K562 (cell line): Measurements from ENCODE around the gene TXNIP. TPM values are rescaled to one million over a fixed set of nuclear protein-coding genes. Genes with fewer than 3 reads are reported as not detected.
A peak's percentile ranks its signal among the peaks of the same experiment; 100 is the strongest.

Experiments used
- ATAC-seq: fragments of 200-7000 bp; cut with Tn5 transposase; 3 replicates; pipeline ENCODE4 v1.9.1; 2020; ENCODE audit warnings: moderate library complexity
- BruUV-seq: library from RNA; stranded (reverse); fragments of 400-500 nt; replicated peaks from 2 replicates; lab custom pipeline; 2021; lab: Mats Ljungman, UMichigan
- CTCF ChIA-PET: fragments of 300-600 bp; formaldehyde crosslinking; extraction: SDS; loops from one replicate; lab custom pipeline; 2021; ENCODE audit warnings: low intra/inter-chr PET ratio; lab: Yijun Ruan, JAX
- POLR2A ChIA-PET: fragments of 300-600, 350-650 bp; sonication (Branson Sonifier 250); formaldehyde crosslinking; extraction: SDS; loops from one replicate; lab custom pipeline; 2021; ENCODE audit warnings: antibody characterized with exemption, inconsistent platforms; lab: Yijun Ruan, JAX
- DNase-seq, 4 experiments: peaks; one replicate each; pipeline versions ENCODE4 v3.0.0 to v3.0.0-alpha.2; 2011 to 2018; ENCODE audit warnings: low spot score in 3 of 4, mixed read lengths in 3 of 4; ENCODE audit errors: extremely low read depth in 1 of 4
- FAIRE-seq: peaks from 2 replicates; lab custom pipeline; 2011; peaks lifted over from hg19 to GRCh38; lab: Jason Lieb, UNC
- H2AFZ ChIP-seq: 2 replicates; pipeline ENCODE4 v1.6.0; 2011; ENCODE audit warnings: low read depth, low read length, control low read depth, inconsistent platforms
- H3K27ac ChIP-seq: fragments of 200-600 bp; 3 replicates; pipeline ENCODE4 v1.8.0; 2011; ENCODE audit warnings: low read depth, mild to moderate bottlenecking, control low read depth, inconsistent platforms, low read length, moderate library complexity, mixed read lengths; ENCODE audit errors: extremely low read depth
- H3K27me3 ChIP-seq, 2 experiments: fragments of 300-600 bp in 1 of 2; 2 replicates in 1 of 2; 3 replicates in 1 of 2; pipeline versions ENCODE4 v1.6.0 to v1.8.0; 2011; ENCODE audit warnings: inconsistent platforms in 2 of 2, low read length in 2 of 2, mild to moderate bottlenecking in 1 of 2, mixed read lengths in 1 of 2, moderate library complexity in 1 of 2; ENCODE audit not compliant: control insufficient read depth in 2 of 2, insufficient read depth in 2 of 2
- H3K36me3 ChIP-seq: fragments of 300-600 bp; 3 replicates; pipeline ENCODE4 v1.8.0; 2011; ENCODE audit warnings: mild to moderate bottlenecking, low read length, inconsistent platforms; ENCODE audit not compliant: control insufficient read depth, insufficient read depth
- H3K4me1 ChIP-seq, 2 experiments: fragments of 200-600 bp in 1 of 2; replicated peaks in 1 of 2; 2 replicates in 1 of 2; 3 replicates in 1 of 2; pipeline versions ENCODE4 v1.5.1 to v1.8.0; 2011; ENCODE audit warnings: inconsistent platforms in 2 of 2, low read length in 2 of 2, mild to moderate bottlenecking in 1 of 2, mixed read lengths in 1 of 2, moderate library complexity in 1 of 2; ENCODE audit not compliant: control insufficient read depth in 2 of 2, insufficient read depth in 2 of 2
- H3K4me2 ChIP-seq: 2 replicates; pipeline ENCODE4 v1.6.1; 2011; ENCODE audit warnings: low read length, control low read depth, inconsistent platforms, mixed read lengths; ENCODE audit not compliant: insufficient read depth
- H3K4me3 ChIP-seq: fragments of 200-600 bp; sonication (generic), shearing (Covaris generic); 2 replicates; pipeline ENCODE4 v1.5.1; 2016; ENCODE audit warnings: control low read depth, inconsistent platforms
- H3K79me2 ChIP-seq: fragments of 200-600 bp; 3 replicates; pipeline ENCODE4 v1.8.0; 2011; ENCODE audit warnings: low read length, inconsistent platforms; ENCODE audit not compliant: control insufficient read depth, insufficient read depth
- H3K9ac ChIP-seq, 2 experiments: 2 replicates each; pipeline versions ENCODE4 v1.6.0 to v1.6.1; 2011; ENCODE audit warnings: low read depth in 2 of 2, low read length in 2 of 2, control low read depth in 1 of 2, inconsistent platforms in 1 of 2, mild to moderate bottlenecking in 1 of 2, mixed read lengths in 1 of 2; ENCODE audit not compliant: insufficient read depth in 1 of 2
- H3K9me1 ChIP-seq: one replicate; pipeline ENCODE4 v1.6.0; 2011; ENCODE audit warnings: inconsistent platforms, mild to moderate bottlenecking, low read length, moderate library complexity; ENCODE audit not compliant: control insufficient read depth, insufficient read depth
- H3K9me3 ChIP-seq: replicated peaks from 2 replicates; pipeline ENCODE4 v1.5.1; 2011; ENCODE audit warnings: low read depth, low read length, inconsistent platforms; ENCODE audit not compliant: control insufficient read depth, insufficient read depth
- H4K20me1 ChIP-seq: replicated peaks from 2 replicates; pipeline ENCODE4 v1.6.1; 2011; ENCODE audit warnings: low read length, inconsistent platforms, mixed read lengths; ENCODE audit not compliant: control insufficient read depth, insufficient read depth
- CCNT2 ChIP-seq: IDR thresholded peaks from 2 replicates; pipeline ENCODE4 v1.6.1; 2011; ENCODE audit warnings: borderline replicate concordance, low read depth, mild to moderate bottlenecking, moderate library complexity, mixed read lengths, low read length; ENCODE audit not compliant: insufficient read length; ENCODE audit errors: extremely low read depth
- CTBP1 ChIP-seq: fragments of 450-650 bp; IDR thresholded peaks from 2 replicates; pipeline ENCODE4 v1.6.1; 2016; ENCODE audit warnings: borderline replicate concordance
- DPF2 ChIP-seq: fragments of 450-650 bp; IDR thresholded peaks from 2 replicates; pipeline ENCODE4 v1.6.1; 2016
- HNRNPUL1 ChIP-seq: fragments of 200-400 bp; formaldehyde crosslinking; IDR thresholded peaks from 2 replicates; pipeline ENCODE4 v1.6.1; 2017; ENCODE audit warnings: low read length
- LEF1 ChIP-seq: fragments of 450-650 bp; IDR thresholded peaks from 2 replicates; pipeline ENCODE4 v1.6.1; 2016; ENCODE audit warnings: mild to moderate bottlenecking
- NFATC3 ChIP-seq: fragments of 450-650 bp; IDR thresholded peaks from 2 replicates; pipeline ENCODE4 v1.6.1; 2017; ENCODE audit warnings: mild to moderate bottlenecking
- NR1H2 ChIP-seq: sonication (generic); formaldehyde crosslinking; IDR thresholded peaks from 2 replicates; pipeline ENCODE4 v1.4.0; 2020; ENCODE audit warnings: mild to moderate bottlenecking, missing genetic modification reagents
- RCOR1 ChIP-seq, 2 experiments: IDR thresholded peaks; 2 replicates each; pipeline ENCODE4 v1.6.1; 2012; ENCODE audit warnings: low read depth in 2 of 2, low read length in 2 of 2, borderline replicate concordance in 1 of 2, improper control_type of control experiment in 1 of 2
- ZNF668 ChIP-seq: fragments of 250-450 bp; sonication (Bioruptor Pico); IDR thresholded peaks from 2 replicates; pipeline ENCODE4 v1.8.0; 2022; ENCODE audit warnings: mild to moderate bottlenecking, inconsistent platforms
- WGBS: fragments of 100-300 bp; shearing (Covaris generic); methylation state at CpG from one replicate; pipeline ENCODE4 v1.1.6; 2016; ENCODE audit warnings: low coverage, mixed read lengths; ENCODE audit not compliant: insufficient coverage; ENCODE audit errors: missing lambda C conversion rate; 5-methylcytosine and 5-hydroxymethylcytosine counted together
- in situ Hi-C: fragments of 300-500 bp; cut with MboI; formaldehyde crosslinking; loops from 4 replicates; pipeline ENCODE4 v1.15.0; 2018; ENCODE audit warnings: inconsistent platforms, mixed read lengths
- intact Hi-C: fragments of 100-400 bp; cut with micrococcal nuclease; formaldehyde crosslinking; loops from 2 replicates; pipeline ENCODE4 v1.14.2; 2022
- polyA plus RNA-seq, 8 experiments: library from polyadenylated mRNA; depleted of rRNA in 4 of 8; stranded (reverse) in 5 of 8; unstranded in 3 of 8; fragments of >200 nt; fragmentation: Nextera tagmentation in 2 of 8; fragmentation: Illumina TruSeq in 1 of 8; extraction: Ambion mirVana in 2 of 8; extraction: Trizol in 1 of 8; gene quantifications; 2 replicates each; pipeline versions ENCODE4 v1.2.1 to v1.2.3, GENCODE V29; 2011 to 2014; ENCODE audit warnings: inconsistent platforms in 1 of 8, missing spikeins in 1 of 8
- total RNA-seq, 7 experiments: library from RNA; depleted of rRNA in 6 of 7; stranded (reverse); fragments of >200 nt in 6 of 7; fragmentation: Illumina TruSeq in 2 of 7; extraction: Trizol in 2 of 7; gene quantifications; 2 replicates each; pipeline versions ENCODE4 v1.2.1 to v1.2.3, GENCODE V29; 2011 to 2021; ENCODE audit warnings: low replicate concordance in 1 of 7
- TF ChIP-seq, protein P1 (sequence below), 2 experiments: IDR thresholded peaks in 1 of 2; conservative IDR thresholded peaks in 1 of 2; 2 replicates each; pipeline ENCODE4 v1.6.1; 2016; ENCODE audit warnings: low read depth in 2 of 2, mild to moderate bottlenecking in 1 of 2, missing compliant biosample characterization in 1 of 2, missing genetic modification characterization in 1 of 2, moderate library complexity in 1 of 2
- TF ChIP-seq, protein P2 (sequence below): sonication (generic); formaldehyde crosslinking; IDR thresholded peaks from 2 replicates; pipeline ENCODE4 v1.8.0; 2022; ENCODE audit warnings: missing genetic modification reagents, mild to moderate bottlenecking, borderline replicate concordance
- TF ChIP-seq, protein P3 (sequence below): fragments of 250-450 bp; sonication (Bioruptor Pico); IDR thresholded peaks from 2 replicates; pipeline ENCODE4 v1.8.0; 2021; ENCODE audit warnings: moderate library complexity, mild to moderate bottlenecking, inconsistent platforms
- TF ChIP-seq, protein P4 (sequence below): fragments of 450-650 bp; IDR thresholded peaks from 2 replicates; pipeline ENCODE4 v1.6.1; 2017; ENCODE audit warnings: antibody characterized with exemption, mild to moderate bottlenecking

TXNIP gene
- total and polyA plus RNA-seq, 9 of the 15 experiments (the other 6 are each of a cell fraction or from before 2014, with no cell fraction given) = 120 to 499 (median 257) TPM

DNA sequence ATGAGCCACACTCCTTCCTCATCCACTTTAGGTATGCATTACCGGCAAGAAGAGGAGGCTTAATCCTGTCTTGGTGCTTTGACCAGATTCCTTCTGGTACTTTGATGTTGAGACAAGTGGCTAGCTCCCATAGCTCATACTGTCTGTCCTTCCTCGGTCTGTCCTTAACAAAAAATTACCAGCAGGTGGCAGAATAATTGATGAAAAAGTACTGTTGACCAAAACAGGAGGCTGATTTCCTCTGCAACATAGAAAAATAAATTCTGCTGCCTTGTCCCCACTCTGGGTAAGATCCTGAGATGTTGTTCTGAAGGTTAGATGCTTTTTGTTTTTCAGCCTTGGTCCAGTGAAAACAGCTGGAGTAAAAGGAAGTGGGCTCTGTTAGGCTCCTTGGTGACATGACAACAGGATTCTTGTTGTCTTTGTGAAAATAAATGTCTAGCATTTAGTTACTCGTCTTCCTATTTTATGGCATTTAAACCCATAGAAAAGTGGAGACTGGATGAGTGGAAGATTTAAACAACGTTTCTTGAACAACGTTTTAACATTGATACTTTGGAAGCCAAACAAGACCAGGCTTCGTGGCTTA is 36.3 kb upstream of the TXNIP start:
- Histone ChIP-seq H3K4me3 (no peak overlapping the region), H3K9me3 (no peaks in the 10 kb centered on the region), H3K4me1 (peaks cover 5 to 8% of the 10 kb centered on the region in 2 experiments; a peak in 3 of 5 replicates), H4K20me1 (no peaks in the 10 kb centered on the region), H3K27ac (no peak overlapping the region), H3K27me3 (no peaks in the 10 kb centered on the region), H2AFZ (peak overlapping the region; percentile 70), H3K9me1 (no peaks in the 10 kb centered on the region), H3K79me2 (no peaks in the 10 kb centered on the region), H3K4me2 (no peak overlapping the region), H3K36me3 (no peaks in the 10 kb centered on the region), H3K9ac (no peak overlapping the region)
- no TSS peak for BruUV-seq
- DNase-seq = peak; percentile 36 to 75 (median 40)
- WGBS = 22% methylated on average over 6 of the region's 6 CpGs
- in situ Hi-C loops = loop anchor here (25.0 kb wide), 2 partner anchors 280 to 695 kb away; no protein-coding TSS in a partner anchor
- CTCF ChIA-PET = interaction anchor here (0.8 to 1.5 kb wide), 2 partner anchors 8 to 55 kb away, joined by 3 read pairs; no protein-coding TSS in a partner anchor
- peak; percentile 87 for FAIRE-seq
- peak; percentile 52 for ATAC-seq
- POLR2A ChIA-PET = interaction anchor here (1.3 to 1.9 kb wide), 7 partner anchors 11 to 174 kb away, joined by 3 to 9 read pairs (median 5); partner anchors contain the start of genes HJV, PIAS3 and TXNIP
- intact Hi-C loops = no loop called here
- TF ChIP-seq, protein P1, sequence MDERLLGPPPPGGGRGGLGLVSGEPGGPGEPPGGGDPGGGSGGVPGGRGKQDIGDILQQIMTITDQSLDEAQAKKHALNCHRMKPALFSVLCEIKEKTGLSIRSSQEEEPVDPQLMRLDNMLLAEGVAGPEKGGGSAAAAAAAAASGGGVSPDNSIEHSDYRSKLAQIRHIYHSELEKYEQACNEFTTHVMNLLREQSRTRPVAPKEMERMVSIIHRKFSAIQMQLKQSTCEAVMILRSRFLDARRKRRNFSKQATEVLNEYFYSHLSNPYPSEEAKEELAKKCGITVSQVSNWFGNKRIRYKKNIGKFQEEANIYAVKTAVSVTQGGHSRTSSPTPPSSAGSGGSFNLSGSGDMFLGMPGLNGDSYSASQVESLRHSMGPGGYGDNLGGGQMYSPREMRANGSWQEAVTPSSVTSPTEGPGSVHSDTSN (CRISPR knock-in tag; IDR thresholded peaks at IDR 0.05; ENCODE audit: low read depth) = no peak
- TF ChIP-seq, protein P1 (tag; conservative IDR thresholded peaks at IDR 0.05; ENCODE audit: low read depth) = 0 out of 2 replicates have a peak, but pooled peaks have one; percentile 22
- TF ChIP-seq DPF2 (no peak), ZNF668 (CRISPR knock-in tag) (no peak), NR1H2 (no peak), HNRNPUL1 (no peak), CTBP1 (0 out of 2 replicates have a peak, but pooled peaks have one; percentile 18), LEF1 (peak; percentile 26; the same call in 1 of the 2 replicates), NFATC3 (no peak), RCOR1 (IDR thresholded peaks at IDR 0.05; ENCODE audit: borderline replicate concordance in 1 of 2, low read depth in 2 of 2, low read length in 2 of 2) (0 out of 4 replicates have a peak, but pooled peaks of 1 of the 2 experiments have one; percentile 7), CCNT2 (no peak)
- TF ChIP-seq, protein P2, sequence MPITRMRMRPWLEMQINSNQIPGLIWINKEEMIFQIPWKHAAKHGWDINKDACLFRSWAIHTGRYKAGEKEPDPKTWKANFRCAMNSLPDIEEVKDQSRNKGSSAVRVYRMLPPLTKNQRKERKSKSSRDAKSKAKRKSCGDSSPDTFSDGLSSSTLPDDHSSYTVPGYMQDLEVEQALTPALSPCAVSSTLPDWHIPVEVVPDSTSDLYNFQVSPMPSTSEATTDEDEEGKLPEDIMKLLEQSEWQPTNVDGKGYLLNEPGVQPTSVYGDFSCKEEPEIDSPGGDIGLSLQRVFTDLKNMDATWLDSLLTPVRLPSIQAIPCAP (CRISPR knock-in tag) = no peak
- TF ChIP-seq, protein P3, sequence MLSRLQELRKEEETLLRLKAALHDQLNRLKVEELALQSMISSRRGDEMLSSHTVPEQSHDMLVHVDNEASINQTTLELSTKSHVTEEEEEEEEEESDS (CRISPR knock-in tag) = no peak
- TF ChIP-seq, protein P4, sequence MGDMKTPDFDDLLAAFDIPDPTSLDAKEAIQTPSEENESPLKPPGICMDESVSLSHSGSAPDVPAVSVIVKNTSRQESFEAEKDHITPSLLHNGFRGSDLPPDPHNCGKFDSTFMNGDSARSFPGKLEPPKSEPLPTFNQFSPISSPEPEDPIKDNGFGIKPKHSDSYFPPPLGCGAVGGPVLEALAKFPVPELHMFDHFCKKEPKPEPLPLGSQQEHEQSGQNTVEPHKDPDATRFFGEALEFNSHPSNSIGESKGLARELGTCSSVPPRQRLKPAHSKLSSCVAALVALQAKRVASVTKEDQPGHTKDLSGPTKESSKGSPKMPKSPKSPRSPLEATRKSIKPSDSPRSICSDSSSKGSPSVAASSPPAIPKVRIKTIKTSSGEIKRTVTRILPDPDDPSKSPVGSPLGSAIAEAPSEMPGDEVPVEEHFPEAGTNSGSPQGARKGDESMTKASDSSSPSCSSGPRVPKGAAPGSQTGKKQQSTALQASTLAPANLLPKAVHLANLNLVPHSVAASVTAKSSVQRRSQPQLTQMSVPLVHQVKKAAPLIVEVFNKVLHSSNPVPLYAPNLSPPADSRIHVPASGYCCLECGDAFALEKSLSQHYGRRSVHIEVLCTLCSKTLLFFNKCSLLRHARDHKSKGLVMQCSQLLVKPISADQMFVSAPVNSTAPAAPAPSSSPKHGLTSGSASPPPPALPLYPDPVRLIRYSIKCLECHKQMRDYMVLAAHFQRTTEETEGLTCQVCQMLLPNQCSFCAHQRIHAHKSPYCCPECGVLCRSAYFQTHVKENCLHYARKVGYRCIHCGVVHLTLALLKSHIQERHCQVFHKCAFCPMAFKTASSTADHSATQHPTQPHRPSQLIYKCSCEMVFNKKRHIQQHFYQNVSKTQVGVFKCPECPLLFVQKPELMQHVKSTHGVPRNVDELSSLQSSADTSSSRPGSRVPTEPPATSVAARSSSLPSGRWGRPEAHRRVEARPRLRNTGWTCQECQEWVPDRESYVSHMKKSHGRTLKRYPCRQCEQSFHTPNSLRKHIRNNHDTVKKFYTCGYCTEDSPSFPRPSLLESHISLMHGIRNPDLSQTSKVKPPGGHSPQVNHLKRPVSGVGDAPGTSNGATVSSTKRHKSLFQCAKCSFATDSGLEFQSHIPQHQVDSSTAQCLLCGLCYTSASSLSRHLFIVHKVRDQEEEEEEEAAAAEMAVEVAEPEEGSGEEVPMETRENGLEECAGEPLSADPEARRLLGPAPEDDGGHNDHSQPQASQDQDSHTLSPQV = no peak; the same call in 1 of the 2 replicates
